WTC11 (cell line): ENCODE results near the gene RAMP1. TPM values are rescaled to one million over a fixed set of nuclear protein-coding genes. Genes with fewer than 3 reads are reported as not detected.

ENCODE experiments used
- ATAC-seq: fragments of 200-7000 bp; cut with Tn5 transposase; 2 replicates; pipeline ENCODE4 v1.10.0; 2021; ENCODE audit warnings: mild to moderate bottlenecking, moderate library complexity
- Bru-seq: library from RNA; stranded (reverse); fragments of 400-500 nt; gene quantifications from one replicate; lab custom pipeline; 2021; lab: Mats Ljungman, UMichigan
- CTCF ChIA-PET: fragments of 300-600 bp; sonication (Branson Sonifier 250); formaldehyde crosslinking; loops from one replicate; lab custom pipeline; 2021; ENCODE audit warnings: antibody characterized with exemption; lab: Charles Lee
- POLR2A ChIA-PET: fragments of 350-600 bp; sonication (Branson Sonifier 250); formaldehyde crosslinking; loops from one replicate; lab custom pipeline; 2021; ENCODE audit warnings: antibody characterized with exemption; lab: Charles Lee
- DNase-seq: peaks from one replicate; pipeline ENCODE4 v3.0.0; 2021; ENCODE audit warnings: low spot score
- H3K27ac Mint-ChIP-seq: 2 replicates; pipeline ENCODE4 v1.8.0; 2021; ENCODE audit warnings: mixed read lengths
- H3K27me3 Mint-ChIP-seq: 2 replicates; pipeline ENCODE4 v1.8.0; 2021; ENCODE audit warnings: low read depth, mild to moderate bottlenecking, moderate library complexity, mixed read lengths
- H3K36me3 Mint-ChIP-seq: 2 replicates; pipeline ENCODE4 v1.8.0; 2021; ENCODE audit warnings: mixed read lengths
- H3K4me1 Mint-ChIP-seq: 2 replicates; pipeline ENCODE4 v1.8.0; 2022; ENCODE audit warnings: mixed read lengths
- H3K4me3 Mint-ChIP-seq: 2 replicates; pipeline ENCODE4 v1.8.0; 2021; ENCODE audit warnings: mild to moderate bottlenecking, moderate library complexity, mixed read lengths
- H3K9me3 Mint-ChIP-seq: 2 replicates; pipeline ENCODE4 v1.8.0; 2021; ENCODE audit warnings: mixed read lengths
- ELF4 ChIP-seq: sonication (generic); formaldehyde crosslinking; IDR thresholded peaks from 2 replicates; pipeline ENCODE4 v1.8.1; 2022; ENCODE audit warnings: low read depth, mild to moderate bottlenecking, moderate library complexity, missing genetic modification reagents
- EMX1 ChIP-seq: fragments of 250-450 bp; sonication (Bioruptor Pico); IDR thresholded peaks from 2 replicates; pipeline ENCODE4 v1.8.0; 2021; ENCODE audit warnings: mild to moderate bottlenecking
- ETV6 ChIP-seq: sonication (generic); formaldehyde crosslinking; IDR thresholded peaks from 2 replicates; pipeline ENCODE4 v1.8.1; 2022; ENCODE audit warnings: mild to moderate bottlenecking, missing genetic modification reagents
- FOXJ3 ChIP-seq: sonication (generic); formaldehyde crosslinking; IDR thresholded peaks from 2 replicates; pipeline ENCODE4 v1.9.0; 2021; ENCODE audit warnings: missing genetic modification reagents, mild to moderate bottlenecking, borderline replicate concordance
- FOXP1 ChIP-seq: sonication (generic); formaldehyde crosslinking; IDR thresholded peaks from 2 replicates; pipeline ENCODE4 v1.8.0; 2022; ENCODE audit warnings: missing genetic modification reagents, mild to moderate bottlenecking, moderate library complexity, borderline replicate concordance
- GABPB1 ChIP-seq: sonication (generic); formaldehyde crosslinking; IDR thresholded peaks from 2 replicates; pipeline ENCODE4 v1.8.1; 2023; ENCODE audit warnings: mild to moderate bottlenecking, missing genetic modification reagents
- JUN ChIP-seq: sonication (generic); formaldehyde crosslinking; IDR thresholded peaks from 2 replicates; pipeline ENCODE4 v1.8.0; 2023; ENCODE audit warnings: mild to moderate bottlenecking, missing genetic modification reagents
- MAX ChIP-seq: sonication (generic); formaldehyde crosslinking; IDR thresholded peaks from 2 replicates; pipeline ENCODE4 v1.8.0; 2022; ENCODE audit warnings: mild to moderate bottlenecking, missing genetic modification reagents
- NR3C1 ChIP-seq: sonication (generic); formaldehyde crosslinking; conservative IDR thresholded peaks from 2 replicates; pipeline ENCODE4 v1.8.1; 2023; ENCODE audit warnings: low read depth, mild to moderate bottlenecking, missing genetic modification reagents
- RORB ChIP-seq: fragments of 250-450 bp; sonication (Bioruptor Pico); IDR thresholded peaks from 2 replicates; pipeline ENCODE4 v1.9.0; 2021; ENCODE audit warnings: mild to moderate bottlenecking
- SMAD3 ChIP-seq: sonication (generic); formaldehyde crosslinking; IDR thresholded peaks from 2 replicates; pipeline ENCODE4 v1.8.0; 2022; ENCODE audit warnings: missing genetic modification reagents, mild to moderate bottlenecking, borderline replicate concordance
- SP1 ChIP-seq: sonication (generic); formaldehyde crosslinking; conservative IDR thresholded peaks from 2 replicates; pipeline ENCODE4 v1.8.1; 2022; ENCODE audit warnings: missing genetic modification reagents
- ZNF121 ChIP-seq: sonication (generic); formaldehyde crosslinking; IDR thresholded peaks from 2 replicates; pipeline ENCODE4 v1.8.0; 2023; ENCODE audit warnings: missing genetic modification reagents
- ZNF281 ChIP-seq: sonication (generic); formaldehyde crosslinking; IDR thresholded peaks from 2 replicates; pipeline ENCODE4 v1.8.0; 2023; ENCODE audit warnings: mild to moderate bottlenecking, missing genetic modification reagents
- ZNF416 ChIP-seq: fragments of 250-450 bp; sonication (Bioruptor Pico); IDR thresholded peaks from 2 replicates; pipeline ENCODE4 v1.9.0; 2021; ENCODE audit warnings: mild to moderate bottlenecking, inconsistent platforms
- ZNF423 ChIP-seq: fragments of 250-450 bp; sonication (Bioruptor Pico); IDR thresholded peaks from 2 replicates; pipeline ENCODE4 v2.1.2; 2022; ENCODE audit warnings: mild to moderate bottlenecking, moderate library complexity
- long read RNA-seq, 3 experiments: library from RNA in 1 of 3; library from capped mRNA in 1 of 3; library from polyadenylated mRNA in 1 of 3; unstranded in 2 of 3; stranded (forward) in 1 of 3; transcript quantifications; one replicate each; pipeline ENCODE4 v2.0.0, GENCODE V29; 2021
- total RNA-seq: library from RNA; stranded (reverse); gene quantifications from 3 replicates; pipeline ENCODE4 v1.2.3, GENCODE V29; 2021
- TF ChIP-seq, protein P1 (sequence below): sonication (generic); formaldehyde crosslinking; IDR thresholded peaks from 2 replicates; pipeline ENCODE4 v1.8.1; 2023; ENCODE audit warnings: mild to moderate bottlenecking, missing genetic modification reagents
- TF ChIP-seq, protein P2 (sequence below): sonication (generic); formaldehyde crosslinking; IDR thresholded peaks from 2 replicates; pipeline ENCODE4 v1.8.0; 2023; ENCODE audit warnings: missing genetic modification reagents

The RAMP1 gene
- 0.62 to 1.2 TPM (median 1.0 TPM) in 3 replicates for total RNA-seq
- percentile 14 among the genes with signal in this experiment for Bru-seq, nascent RNA
- long read RNA-seq, experiment 1 = 0 reads
- long read RNA-seq, experiment 2, partial matches to known transcripts = 0 of 2 reads
- long read RNA-seq, experiment 2, other reads (novel, unspliced or antisense) = 0 of 2 reads
- long read RNA-seq, experiment 3 = 0 reads

DNA sequence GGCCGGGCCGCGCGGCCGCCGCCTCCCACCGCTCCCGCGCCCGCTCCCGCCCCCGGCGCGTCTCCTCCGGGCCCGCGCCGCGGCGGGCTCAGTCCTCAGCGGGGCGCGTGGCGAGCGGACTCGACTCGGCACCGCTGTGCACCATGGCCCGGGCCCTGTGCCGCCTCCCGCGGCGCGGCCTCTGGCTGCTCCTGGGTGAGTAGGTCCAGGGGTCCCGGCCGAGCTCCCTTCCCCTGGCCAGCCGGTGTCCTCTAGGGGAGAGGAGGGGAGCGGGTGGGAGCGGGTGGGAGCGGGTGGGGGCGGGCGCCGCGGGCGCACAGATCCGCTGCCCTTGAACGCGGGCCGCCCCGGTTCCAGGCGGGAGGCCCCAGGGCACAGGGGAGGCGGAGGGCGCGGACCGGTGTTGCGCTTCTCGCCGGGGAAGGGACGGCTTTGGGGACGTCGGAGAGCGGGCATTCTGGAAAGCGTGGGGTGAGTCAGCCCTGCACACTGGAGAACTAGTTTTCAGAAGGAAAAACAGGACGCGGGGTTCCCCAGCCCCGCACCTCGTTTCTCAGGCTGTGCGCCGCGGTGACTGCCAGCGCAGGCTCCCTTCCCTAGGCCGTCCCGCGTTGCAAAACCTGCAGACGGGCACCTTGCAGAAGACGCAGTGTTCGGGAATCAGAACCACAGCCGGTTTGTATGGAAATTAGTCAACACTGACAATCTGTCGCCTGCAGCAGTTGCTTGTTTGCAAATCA, at the start of gene RAMP1:
Gene RAMP1, plus strand, starts transcription at position 91 of the 740 bp plus-strand sequence. Its CDS starts 53 bp downstream, at position 144.
- Mint-ChIP-seq H3K9me3 (no peaks in the 10 kb centered on the region), H3K27me3 (peaks cover 60% of the 10 kb centered on the region), H3K4me3 (peak within 1 kb of the TSS; percentile 68), H3K27ac (no peak within 1 kb of the TSS)
- POLR2A ChIA-PET = no interaction called here
- CTCF ChIA-PET = no interaction called here
- ATAC-seq = peak; percentile 46
- TF ChIP-seq, protein P1, sequence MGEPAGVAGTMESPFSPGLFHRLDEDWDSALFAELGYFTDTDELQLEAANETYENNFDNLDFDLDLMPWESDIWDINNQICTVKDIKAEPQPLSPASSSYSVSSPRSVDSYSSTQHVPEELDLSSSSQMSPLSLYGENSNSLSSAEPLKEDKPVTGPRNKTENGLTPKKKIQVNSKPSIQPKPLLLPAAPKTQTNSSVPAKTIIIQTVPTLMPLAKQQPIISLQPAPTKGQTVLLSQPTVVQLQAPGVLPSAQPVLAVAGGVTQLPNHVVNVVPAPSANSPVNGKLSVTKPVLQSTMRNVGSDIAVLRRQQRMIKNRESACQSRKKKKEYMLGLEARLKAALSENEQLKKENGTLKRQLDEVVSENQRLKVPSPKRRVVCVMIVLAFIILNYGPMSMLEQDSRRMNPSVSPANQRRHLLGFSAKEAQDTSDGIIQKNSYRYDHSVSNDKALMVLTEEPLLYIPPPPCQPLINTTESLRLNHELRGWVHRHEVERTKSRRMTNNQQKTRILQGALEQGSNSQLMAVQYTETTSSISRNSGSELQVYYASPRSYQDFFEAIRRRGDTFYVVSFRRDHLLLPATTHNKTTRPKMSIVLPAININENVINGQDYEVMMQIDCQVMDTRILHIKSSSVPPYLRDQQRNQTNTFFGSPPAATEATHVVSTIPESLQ (CRISPR knock-in tag) = no peak
- TF ChIP-seq JUN (CRISPR knock-in tag) = no peak
- TF ChIP-seq EMX1 (CRISPR knock-in tag) = no peak
- TF ChIP-seq GABPB1 (CRISPR knock-in tag) = no peak
- TF ChIP-seq FOXP1 (CRISPR knock-in tag) = 0 out of 2 replicates have a peak, but pooled peaks have one; percentile 50
- TF ChIP-seq ZNF423 (CRISPR knock-in tag) = peak; percentile 51; the same call in 1 of the 2 replicates
- TF ChIP-seq, protein P2, sequence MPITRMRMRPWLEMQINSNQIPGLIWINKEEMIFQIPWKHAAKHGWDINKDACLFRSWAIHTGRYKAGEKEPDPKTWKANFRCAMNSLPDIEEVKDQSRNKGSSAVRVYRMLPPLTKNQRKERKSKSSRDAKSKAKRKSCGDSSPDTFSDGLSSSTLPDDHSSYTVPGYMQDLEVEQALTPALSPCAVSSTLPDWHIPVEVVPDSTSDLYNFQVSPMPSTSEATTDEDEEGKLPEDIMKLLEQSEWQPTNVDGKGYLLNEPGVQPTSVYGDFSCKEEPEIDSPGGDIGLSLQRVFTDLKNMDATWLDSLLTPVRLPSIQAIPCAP = no peak
- TF ChIP-seq SP1 = 0 out of 2 replicates have a peak, but pooled peaks have one; percentile 17
- TF ChIP-seq, all 79 proteins: peak for 3
- no peaks in the 10 kb centered on the region for H3K36me3 Mint-ChIP-seq
- peak; percentile 47 for DNase-seq
- H3K4me1 Mint-ChIP-seq = peaks cover 20% of the 10 kb centered on the region

- H3K36me3 Mint-ChIP-seq = no peaks in the 10 kb centered on the region
- ATAC-seq = no peak
These were observed 43.8 kb upstream of the RAMP1 start for GRCh38 chr2:237815637-237816036.

More at GRCh38 chr2:237815637-237816036, 43.8 kb upstream of the RAMP1 start:
- Mint-ChIP-seq H3K27ac (no peak overlapping the region), H3K4me3 (no peak overlapping the region), H3K4me1 (no peaks in the 10 kb centered on the region), H3K9me3 (no peaks in the 10 kb centered on the region), H3K27me3 (peaks cover 4% of the 10 kb centered on the region; the same call in 1 of the 2 replicates)
- ChIA-PET POLR2A (no interaction called here), CTCF (no interaction called here)
- DNase-seq = no peak
- no peak for TF ChIP-seq ZNF281 (CRISPR knock-in tag)
- no peak for TF ChIP-seq MAX
- no peak for TF ChIP-seq ELF4 (CRISPR knock-in tag)
- TF ChIP-seq SMAD3 (CRISPR knock-in tag) = no peak
- no peak for TF ChIP-seq ETV6 (CRISPR knock-in tag)
- no peak for TF ChIP-seq RORB
- no peak for TF ChIP-seq NR3C1 (CRISPR knock-in tag)
- TF ChIP-seq ZNF121 (CRISPR knock-in tag) = no peak
- no peak for TF ChIP-seq FOXJ3
- no peak for TF ChIP-seq ZNF416
